WERI-Rb-1 (cell line): ENCODE data around the gene MAT1A.

Source experiments
- DNase-seq: peaks from one replicate; pipeline ENCODE4 v3.0.0-alpha.2; 2020
- H3K27ac ChIP-seq: fragments of 250-450 bp; sonication (Bioruptor Pico); 2 replicates; pipeline ENCODE4 v1.5.1; 2020; ENCODE audit warnings: mild to moderate bottlenecking, moderate library complexity
- H3K27me3 ChIP-seq: fragments of 250-450 bp; sonication (Bioruptor Pico); 2 replicates; pipeline ENCODE4 v1.5.1; 2021; ENCODE audit warnings: mild to moderate bottlenecking, low read depth, moderate library complexity; ENCODE audit not compliant: insufficient read depth, severe bottlenecking
- H3K36me3 ChIP-seq: fragments of 250-450 bp; sonication (Bioruptor Pico); 2 replicates; pipeline ENCODE4 v1.5.1; 2020; ENCODE audit warnings: mild to moderate bottlenecking, moderate library complexity
- H3K4me3 ChIP-seq: 2 replicates; pipeline ENCODE4 v1.5.1; 2011; ENCODE audit warnings: low read depth, mild to moderate bottlenecking, control low read depth, low read length
- H3K9me3 ChIP-seq: fragments of 250-450 bp; sonication (Bioruptor Pico); 2 replicates; pipeline ENCODE4 v1.5.1; 2021; ENCODE audit warnings: mild to moderate bottlenecking, moderate library complexity; ENCODE audit not compliant: severe bottlenecking
- TF ChIP-seq, protein P1 (sequence below): IDR thresholded peaks from 2 replicates; pipeline ENCODE4 v1.5.1; 2011; ENCODE audit warnings: low read depth, mild to moderate bottlenecking, control low read depth, inconsistent platforms, low read length

The MAT1A gene

GRCh38 chr10:80277567-80278250 is 11.7 kb downstream of the MAT1A start:
- TF ChIP-seq, protein P1, sequence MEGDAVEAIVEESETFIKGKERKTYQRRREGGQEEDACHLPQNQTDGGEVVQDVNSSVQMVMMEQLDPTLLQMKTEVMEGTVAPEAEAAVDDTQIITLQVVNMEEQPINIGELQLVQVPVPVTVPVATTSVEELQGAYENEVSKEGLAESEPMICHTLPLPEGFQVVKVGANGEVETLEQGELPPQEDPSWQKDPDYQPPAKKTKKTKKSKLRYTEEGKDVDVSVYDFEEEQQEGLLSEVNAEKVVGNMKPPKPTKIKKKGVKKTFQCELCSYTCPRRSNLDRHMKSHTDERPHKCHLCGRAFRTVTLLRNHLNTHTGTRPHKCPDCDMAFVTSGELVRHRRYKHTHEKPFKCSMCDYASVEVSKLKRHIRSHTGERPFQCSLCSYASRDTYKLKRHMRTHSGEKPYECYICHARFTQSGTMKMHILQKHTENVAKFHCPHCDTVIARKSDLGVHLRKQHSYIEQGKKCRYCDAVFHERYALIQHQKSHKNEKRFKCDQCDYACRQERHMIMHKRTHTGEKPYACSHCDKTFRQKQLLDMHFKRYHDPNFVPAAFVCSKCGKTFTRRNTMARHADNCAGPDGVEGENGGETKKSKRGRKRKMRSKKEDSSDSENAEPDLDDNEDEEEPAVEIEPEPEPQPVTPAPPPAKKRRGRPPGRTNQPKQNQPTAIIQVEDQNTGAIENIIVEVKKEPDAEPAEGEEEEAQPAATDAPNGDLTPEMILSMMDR = no peak
- no peak for DNase-seq
- no peak overlapping the region for H3K4me3 ChIP-seq
- no peaks in the 10 kb centered on the region for H3K9me3 ChIP-seq
- H3K36me3 ChIP-seq = no peaks in the 10 kb centered on the region
- H3K27ac ChIP-seq = no peak overlapping the region
- H3K27me3 ChIP-seq = no peaks in the 10 kb centered on the region

DNA sequence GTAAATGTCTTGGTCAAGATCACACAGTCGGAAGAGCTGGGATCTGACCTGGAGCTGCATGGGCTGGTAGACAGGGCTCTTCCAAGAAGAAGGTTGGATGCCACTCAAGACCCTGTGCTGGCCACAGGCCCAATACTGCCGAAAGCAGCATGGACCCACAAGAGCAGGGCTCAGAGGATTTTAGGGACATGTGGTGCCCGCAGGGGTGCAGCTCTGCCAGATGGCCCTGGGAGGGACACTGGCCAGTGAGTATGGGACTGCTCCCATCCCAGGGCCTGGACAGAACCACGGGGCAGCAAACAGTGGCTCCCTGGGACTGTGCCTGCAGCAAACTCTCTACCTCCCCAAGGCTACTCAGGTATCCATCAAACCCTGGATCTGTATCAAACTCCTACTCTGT is 12.4 kb downstream of the MAT1A start:
- Histone ChIP-seq H3K27me3 (no peaks in the 10 kb centered on the region), H3K27ac (no peak overlapping the region), H3K9me3 (no peaks in the 10 kb centered on the region), H3K4me3 (no peak overlapping the region), H3K36me3 (no peaks in the 10 kb centered on the region)
- no peak for DNase-seq
- TF ChIP-seq, protein P1 = no peak

GRCh38 chr10:80276335-80276734 is 13.1 kb downstream of the MAT1A start:
- no peaks in the 10 kb centered on the region for H3K9me3 ChIP-seq
- DNase-seq = no peak
- H3K27me3 ChIP-seq = no peaks in the 10 kb centered on the region
- H3K36me3 ChIP-seq = no peaks in the 10 kb centered on the region
- TF ChIP-seq, protein P1 = no peak
- H3K27ac ChIP-seq = no peak overlapping the region
- no peak overlapping the region for H3K4me3 ChIP-seq

- DNase-seq = no peak
- Histone ChIP-seq H3K9me3 (no peaks in the 10 kb centered on the region), H3K27me3 (no peaks in the 10 kb centered on the region), H3K36me3 (no peaks in the 10 kb centered on the region), H3K4me3 (no peak overlapping the region), H3K27ac (no peak overlapping the region)
- TF ChIP-seq, protein P1 = no peak
These were observed 13.7 kb downstream of the MAT1A start for GRCh38 chr10:80275756-80276155.

DNA sequence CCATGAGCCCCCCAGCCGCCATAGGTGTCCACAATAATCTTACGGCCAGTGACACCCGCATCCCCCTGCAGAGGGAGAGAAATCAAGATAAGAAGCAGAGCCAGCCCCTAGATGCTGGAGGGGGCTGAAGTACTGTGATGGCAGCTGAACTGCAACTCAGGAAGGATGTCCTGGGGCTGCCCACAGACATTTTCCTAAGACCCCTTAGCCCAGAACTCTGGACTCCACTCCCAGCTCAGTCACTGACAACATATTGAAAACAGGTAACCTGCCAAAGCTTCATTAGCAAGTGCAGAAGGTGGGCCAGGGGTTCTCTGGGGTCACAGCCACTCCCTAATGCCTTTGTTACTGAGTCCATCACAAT is 14.3 kb downstream of the MAT1A start:
- TF ChIP-seq, protein P1 = no peak
- Histone ChIP-seq H3K4me3 (no peak overlapping the region), H3K27me3 (no peaks in the 10 kb centered on the region), H3K36me3 (no peaks in the 10 kb centered on the region), H3K27ac (no peak overlapping the region), H3K9me3 (no peaks in the 10 kb centered on the region)
- no peak for DNase-seq
